ENCODE data around the gene ATRNL1. TPM values are rescaled to one million over a fixed set of nuclear protein-coding genes. Genes with fewer than 3 reads are reported as not detected.
"Not testable (repeated sequence)": the region's sequence is repeated elsewhere in the genome, so short reads cannot be mapped to it uniquely, and the experiment has no call there.

The ATRNL1 gene
- polyA plus RNA-seq, 3 donors: 20.2 to 26.7 (median 26.5) TPM

DNA sequence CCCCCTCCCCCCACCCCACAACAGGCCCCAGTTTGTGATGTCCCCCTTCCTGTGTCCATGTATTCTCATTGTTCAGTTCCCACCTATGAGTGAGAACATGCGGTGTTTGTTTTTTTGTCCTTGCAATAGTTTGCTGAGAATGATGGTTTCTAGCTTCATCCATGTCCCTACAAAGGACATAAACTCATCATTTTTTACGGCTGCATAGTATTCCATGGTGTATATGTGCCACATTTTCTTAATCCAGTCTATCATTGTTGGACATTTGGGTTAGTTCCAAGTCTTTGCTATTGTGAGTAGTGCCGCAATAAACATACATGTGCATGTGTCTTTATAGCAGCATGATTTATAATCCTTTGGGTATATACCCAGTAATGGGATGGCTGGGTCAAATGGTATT is 312.7 kb downstream of the ATRNL1 start:
- not testable (repeated sequence) for DNase-seq

DNA sequence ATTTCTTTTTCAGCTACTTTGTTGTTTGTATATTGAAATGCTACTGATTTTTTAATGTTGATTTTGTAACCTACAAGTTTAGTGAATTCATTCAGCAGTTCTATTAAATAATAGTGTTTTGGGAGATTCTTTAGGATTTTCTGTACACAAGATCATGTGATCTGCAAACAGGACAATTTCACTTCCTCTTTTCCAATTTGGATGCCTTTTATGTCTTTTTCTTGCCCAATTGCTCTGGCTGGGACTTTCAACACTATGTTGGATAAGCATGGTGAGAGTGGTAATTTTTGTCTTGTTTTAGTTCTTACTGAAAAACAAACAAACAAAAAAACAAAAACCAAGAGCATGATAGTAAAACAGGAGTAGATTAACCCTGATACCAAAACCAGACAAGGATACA is 316.2 kb downstream of the ATRNL1 start:
- DNase-seq: no peak

DNA sequence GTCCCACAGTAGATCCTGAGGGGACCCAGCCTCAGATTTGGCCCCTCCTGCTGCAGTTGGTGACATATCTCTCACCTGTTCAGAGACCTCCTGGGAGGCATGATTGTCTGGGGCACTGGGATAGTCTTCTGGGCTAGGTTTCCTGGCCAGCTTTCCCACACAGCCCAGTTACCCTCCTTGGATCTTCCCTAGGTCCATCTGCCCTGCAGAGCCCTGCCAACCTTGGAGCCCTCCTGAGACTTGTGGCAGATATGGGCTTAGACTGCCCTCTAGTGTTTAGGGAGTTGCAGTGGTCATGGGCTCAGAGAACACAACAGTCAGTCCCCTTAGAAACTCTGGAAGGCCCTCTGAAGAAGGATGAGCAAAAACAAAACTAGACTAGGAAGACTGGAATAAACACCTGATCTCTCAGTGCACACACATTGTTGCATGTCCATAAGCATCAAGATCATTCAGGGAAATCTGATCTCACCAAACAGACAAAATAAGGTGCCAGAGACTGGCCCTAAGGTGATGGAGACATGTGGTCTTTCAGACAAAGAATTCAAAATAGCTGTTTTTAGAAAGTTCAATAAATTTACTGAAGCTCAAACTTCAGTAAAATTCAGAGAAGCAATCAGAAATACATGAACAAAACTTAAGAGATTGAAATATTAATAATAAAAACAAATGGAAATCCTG is 324.6 kb downstream of the ATRNL1 start:
- no peak for DNase-seq

DNA sequence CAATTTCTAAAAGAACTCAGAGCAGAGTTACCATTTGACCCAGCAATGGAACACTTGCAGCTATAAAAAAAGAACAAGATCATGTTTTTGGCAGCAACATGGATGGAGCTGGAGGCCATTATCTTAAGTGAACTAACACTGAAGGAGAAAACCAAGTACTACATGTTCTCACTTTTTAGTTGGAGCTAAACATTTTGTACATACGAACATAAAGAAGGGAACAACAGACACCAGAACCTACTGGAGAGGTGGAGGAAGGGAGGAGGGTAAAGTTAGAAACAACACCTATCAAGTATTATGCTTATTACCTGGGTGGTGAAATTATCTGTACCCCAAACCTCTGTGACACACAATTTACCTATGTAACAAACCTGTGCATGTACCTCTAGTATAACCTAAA is 329.5 kb downstream of the ATRNL1 start:
- no peak for DNase-seq

DNA sequence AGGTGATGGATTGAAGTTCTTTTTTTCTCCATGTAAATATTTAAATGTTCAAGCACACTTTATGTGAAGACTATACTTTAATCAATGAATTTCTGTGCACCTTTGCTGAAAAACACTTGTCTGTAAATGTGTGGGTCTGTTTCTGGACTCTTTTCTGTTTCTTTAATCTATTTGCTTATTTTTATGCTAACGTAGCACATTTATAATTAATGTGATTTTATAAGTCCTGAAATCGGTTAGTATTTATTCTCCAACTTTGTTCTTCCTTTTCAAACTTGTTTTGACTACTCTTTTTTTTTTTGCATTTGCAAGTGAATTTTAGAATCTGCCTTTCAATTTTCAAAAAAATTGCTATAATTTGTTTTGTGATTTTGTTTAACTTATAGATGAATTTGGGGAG is 334.4 kb downstream of the ATRNL1 start:
- no peak for DNase-seq

DNA sequence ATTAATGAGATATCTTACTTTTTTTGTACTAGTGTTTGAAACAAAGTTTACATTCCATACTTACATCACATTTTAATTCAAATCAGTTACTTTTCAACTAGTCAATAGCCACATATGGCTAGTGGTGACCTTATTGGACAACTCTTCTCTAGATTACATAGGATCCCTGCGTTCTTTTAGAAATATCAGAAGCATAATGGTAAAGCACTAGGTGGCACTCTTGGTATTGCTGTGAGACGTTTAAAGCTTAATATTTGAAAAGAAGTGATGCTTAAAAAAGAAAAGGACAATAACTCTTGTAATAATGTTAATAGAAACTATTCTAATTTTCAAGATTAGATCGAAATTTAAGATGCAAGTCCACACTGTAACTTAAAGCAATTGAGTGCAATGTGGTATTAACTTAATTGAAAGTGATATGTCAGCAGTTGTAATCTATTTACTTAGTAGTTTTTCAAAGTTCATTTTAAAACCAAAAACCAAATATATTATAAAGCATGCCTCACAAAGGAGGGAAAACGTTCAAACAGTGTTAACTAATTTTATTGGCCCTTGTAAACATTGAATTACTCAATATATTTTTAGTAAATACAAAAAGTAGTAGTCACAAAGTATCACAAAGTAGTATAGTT is 339.1 kb downstream of the ATRNL1 start:
- peak; percentile 11 for DNase-seq

DNA sequence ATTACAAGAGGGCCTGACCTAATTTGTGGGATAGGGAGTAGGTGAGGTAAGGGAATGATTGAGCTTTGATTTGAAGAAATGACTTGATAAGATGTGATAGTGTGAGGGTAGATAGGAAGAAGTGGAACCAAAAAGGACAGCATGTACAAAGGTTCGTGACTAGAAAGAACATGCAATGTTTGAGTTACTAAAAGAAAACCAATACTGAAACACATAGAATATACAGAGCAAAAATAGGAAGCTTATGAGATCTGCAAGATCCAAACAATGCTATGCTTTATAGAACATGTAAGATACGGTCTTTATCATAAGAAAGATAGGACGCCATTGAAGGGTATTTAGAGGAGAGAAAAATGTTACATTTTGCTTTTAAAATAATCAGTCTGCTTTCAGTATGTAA is 343.8 kb downstream of the ATRNL1 start:
- DNase-seq: no peak

DNA sequence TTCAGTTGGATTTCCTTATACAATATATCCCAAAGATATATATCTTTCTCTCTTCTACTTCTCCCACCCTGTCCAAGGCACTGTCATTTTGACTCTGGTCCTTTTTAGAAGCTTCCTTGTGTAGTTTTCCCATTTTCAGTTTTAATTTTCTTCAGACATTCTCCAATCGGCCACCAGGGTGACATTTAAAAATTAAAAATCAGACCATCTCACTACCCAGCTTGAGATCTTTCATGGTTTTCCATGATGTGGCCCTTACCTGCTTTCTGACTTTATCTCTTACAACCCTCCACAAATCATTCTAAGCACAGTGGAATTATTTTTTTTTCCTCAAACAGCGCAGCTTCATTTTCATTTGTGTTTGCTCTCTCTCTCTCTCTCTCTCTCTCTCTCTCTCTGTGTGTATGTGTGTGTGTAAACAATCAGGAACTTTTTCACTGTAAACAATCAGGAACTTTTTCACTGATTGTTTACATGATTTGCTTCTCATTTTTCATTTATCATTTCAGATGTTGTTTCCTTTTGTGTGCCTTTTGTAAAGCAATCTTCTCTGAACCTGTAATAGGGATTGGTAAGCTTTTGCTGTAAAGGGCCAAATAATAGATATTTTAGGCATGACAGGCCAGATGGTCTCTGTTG is 348.9 kb downstream of the ATRNL1 start:
- DNase-seq: no peak

DNA sequence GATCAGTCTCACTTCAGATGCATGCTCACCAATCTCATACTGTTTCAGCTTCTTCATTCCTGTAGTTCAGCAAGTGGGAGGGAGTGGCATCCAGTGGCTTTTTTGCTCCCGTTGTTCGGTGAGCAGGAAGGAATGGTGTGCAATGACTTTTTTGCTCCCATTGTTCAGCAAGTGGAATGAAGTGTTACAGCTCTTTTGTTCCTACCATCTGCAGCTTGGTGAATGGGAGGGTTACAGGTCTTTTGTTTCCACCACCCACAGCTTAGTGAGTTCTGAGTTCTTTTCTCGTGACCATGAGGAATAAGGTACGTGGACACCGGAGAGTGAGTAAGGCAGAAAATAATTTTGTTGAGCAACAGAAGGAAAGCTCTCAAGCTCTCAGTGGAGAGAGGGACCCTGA is 363.6 kb downstream of the ATRNL1 start:
- DNase-seq: no peak

DNA sequence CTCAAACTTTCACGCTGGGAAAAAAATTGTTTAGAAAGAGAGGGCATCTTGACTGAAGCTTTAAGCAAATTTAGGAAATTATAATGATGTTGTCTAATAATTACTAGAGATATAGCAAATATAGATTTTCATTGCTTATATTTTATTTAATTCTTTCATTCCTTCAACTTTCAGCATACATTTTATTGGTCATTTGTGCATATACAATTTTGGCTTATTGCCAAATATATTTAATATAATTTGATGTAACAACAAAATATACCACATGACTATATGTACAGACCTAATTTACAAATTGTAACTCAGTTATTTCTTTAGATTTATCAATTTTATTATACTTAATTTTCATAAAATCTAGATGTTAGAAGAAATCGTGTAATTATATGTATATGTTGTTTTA is 390.1 kb downstream of the ATRNL1 start:
- no peak for DNase-seq

DNA sequence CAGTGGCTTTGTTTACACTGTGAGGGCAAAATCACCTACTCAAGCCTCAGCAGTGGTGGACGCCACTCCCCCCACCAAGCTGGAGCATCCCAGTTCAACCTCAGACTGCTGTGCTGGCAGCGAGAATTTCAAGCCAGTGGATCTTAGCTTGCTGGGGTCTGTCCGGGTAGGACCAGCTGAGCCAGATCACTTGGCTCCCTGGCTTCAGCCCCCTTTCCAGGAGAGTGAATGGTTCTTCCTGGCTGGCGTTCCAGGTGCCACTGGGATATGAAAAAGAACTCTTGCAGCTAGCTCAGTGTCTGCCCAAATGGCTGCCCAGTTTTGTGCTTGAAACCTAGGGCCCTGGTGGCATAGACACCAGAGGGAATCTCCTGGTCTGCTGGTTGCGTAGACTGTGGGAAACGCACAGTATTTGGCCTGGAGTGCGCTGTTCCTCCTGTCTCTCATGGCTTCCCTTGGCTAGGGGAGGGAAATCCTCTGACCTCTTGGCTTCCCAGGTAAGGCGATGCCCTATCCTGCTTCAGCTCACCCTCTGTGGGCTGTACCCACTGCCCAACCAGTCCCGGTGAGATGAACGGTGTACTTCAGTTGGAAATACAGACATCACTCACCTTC is 398.5 kb downstream of the ATRNL1 start:
- DNase-seq: no peak

DNA sequence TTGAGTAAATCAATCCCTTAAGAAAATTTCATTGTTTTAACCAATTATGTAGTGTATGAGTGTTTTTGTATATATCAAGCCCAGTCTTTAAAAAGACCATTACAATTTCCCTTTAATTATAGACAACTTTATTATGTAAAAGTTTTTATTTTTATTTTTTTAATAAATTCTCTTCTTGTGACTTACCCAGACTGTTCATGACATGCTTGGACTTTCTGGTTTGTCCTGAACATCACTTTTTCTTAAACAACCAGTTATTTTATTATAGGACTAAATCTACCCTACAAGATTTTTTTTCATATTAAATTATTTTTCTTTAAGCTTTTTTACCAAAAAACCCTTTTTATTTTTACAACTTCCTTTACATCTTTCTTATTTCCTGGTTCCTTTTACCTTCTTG is 410.4 kb downstream of the ATRNL1 start:
- no peak for DNase-seq

DNA sequence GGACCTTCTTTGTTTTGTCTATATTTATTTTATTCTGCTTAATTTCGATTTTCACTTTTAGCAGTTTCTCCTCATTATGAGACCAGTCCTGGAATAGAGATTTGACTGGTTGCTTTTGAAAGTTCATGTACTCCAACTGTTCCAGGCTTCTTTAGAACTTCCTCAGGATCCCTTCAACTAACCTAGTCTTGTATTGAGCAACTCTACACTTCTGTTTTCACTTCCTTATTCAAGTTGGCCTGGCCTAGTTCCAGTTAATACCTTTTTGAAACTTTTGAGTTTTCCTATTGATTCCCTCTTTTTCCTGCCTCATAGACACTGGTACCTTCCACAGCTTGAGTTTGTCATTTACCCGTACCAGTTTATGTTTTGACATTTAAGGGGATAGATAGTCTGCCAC is 421.7 kb downstream of the ATRNL1 start:
- no peak for DNase-seq

DNA sequence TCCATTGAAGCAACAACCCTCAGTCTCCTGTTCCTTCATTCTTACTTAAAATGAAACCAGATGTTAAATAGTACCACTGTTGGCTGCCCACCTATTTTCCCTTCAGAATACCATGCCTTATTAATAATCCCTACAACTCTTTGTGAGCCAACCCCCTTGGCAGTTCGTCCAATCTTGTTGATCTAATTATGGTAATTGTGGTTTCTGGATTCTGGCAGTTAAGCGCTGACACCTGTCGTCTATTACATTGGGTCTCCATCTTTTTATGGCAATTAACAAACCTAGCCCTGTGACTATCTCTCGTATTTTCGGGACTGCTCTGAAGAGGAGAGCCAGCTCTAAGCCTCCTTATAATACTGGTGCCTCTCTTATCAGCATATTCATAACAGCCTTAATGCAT is 432.0 kb downstream of the ATRNL1 start:
- no peak for DNase-seq

DNA sequence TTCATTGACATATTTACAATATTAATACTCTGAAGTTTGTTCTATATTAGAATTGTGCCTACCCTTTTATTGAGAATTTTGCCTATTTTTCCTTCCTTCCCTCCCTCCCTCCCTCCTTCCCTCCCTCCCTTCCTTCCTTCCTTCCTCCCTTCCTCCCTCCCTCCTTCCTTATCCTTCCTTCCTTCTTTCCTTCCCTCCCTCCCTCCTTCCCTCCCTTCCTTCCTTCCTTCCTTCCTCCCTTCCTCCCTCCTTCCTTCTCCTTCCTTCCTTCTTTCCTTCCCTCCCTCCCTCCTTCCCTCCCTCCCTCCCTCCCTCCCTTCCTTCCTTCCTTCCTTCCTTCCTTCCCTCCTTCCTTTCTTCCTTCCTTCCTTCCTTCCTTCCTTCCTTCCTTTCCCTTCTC is 434.5 kb downstream of the ATRNL1 start:
- DNase-seq: not testable (repeated sequence)

DNA sequence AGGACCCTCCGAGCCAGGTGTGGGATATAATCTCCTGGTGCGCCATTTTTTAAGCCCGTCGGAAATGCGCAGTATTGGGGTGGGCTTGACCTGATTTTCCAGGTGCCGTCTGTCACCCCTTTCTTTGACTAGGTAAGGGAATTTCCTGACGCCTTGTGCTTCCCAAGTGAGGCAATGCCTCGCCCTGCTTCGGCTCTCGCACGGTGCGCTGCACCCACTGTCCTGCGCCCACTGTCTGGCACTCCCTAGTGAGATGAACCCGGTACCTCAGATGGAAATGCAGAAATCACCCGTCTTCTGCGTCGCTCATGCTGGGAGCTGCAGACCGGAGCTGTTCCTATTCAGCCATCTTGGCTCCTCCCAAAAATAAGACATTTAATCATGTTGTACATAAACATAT is 443.2 kb downstream of the ATRNL1 start:
- DNase-seq: not testable (repeated sequence)

DNA sequence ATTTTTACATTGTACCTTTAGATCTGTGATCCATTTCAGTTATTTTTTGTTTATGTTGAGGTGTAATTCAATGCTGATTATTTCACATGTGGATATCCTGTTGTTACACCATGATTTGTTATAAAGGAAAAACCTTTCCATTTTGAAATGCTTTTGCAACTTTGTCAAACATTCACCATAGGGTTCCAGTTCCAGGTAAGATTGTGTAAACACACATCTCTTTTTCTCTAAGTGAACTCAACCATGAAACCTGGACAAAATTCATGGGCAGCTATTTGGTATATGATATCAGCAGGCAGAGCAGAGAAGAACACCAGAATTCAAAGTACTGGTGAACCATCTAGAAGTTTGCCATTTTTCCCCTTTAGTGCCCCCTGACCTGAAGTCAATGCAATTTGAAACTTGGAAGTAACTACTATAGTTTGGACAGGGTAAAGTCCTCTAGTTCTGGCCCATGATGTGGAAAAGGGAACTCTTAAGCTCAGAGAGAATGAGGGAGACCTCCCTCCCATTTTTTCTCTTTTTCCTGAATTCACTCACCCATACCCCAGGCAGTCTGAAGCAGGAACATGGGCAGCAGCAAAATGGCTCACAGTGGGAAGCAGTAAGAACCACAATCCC is 446.1 kb downstream of the ATRNL1 start:
- no peak for DNase-seq

DNA sequence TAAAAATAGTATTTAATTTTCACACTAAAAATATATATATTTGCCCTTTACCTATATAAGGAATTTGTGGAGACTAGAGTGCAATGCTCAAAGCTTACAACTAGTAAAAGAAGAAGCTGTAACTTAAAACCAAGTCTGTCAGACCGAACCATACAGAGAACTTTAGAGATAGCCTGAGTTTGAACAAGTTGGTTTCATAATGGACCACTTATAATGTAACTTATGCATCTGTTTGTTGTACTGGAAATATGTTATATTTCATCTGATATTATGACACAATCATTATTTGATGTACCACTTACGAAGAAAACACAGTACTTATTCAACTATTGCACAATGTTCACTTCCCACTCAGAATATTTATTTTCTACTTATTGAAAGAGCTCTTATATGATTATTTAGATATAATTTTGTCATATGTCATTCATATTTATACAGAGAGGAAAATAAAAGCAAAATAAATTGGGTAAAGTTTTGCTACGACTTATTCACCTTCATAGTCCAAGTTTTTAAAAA is 462.8 kb downstream of the ATRNL1 start:
- no peak for DNase-seq

DNA sequence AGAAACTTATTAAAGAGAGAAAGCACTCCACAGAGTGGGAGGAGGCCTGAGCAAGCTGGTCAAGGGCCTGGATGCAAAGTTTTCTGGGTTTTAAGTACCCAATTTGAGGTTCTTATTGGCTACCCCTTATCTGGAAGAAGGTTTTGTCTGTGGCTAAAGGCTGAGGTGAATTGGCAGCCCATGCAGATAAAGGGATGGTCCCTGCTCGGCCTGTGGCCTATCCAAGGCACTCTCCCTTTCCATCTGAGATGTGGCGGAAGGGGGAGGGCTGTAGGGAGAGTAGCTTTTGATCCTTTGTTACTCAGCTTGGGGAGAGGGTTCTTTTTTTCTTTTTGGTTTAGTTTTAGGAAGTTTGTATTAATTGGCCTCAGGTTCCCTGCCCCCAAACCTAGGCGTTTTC is 465.1 kb downstream of the ATRNL1 start:
- DNase-seq: no peak

DNA sequence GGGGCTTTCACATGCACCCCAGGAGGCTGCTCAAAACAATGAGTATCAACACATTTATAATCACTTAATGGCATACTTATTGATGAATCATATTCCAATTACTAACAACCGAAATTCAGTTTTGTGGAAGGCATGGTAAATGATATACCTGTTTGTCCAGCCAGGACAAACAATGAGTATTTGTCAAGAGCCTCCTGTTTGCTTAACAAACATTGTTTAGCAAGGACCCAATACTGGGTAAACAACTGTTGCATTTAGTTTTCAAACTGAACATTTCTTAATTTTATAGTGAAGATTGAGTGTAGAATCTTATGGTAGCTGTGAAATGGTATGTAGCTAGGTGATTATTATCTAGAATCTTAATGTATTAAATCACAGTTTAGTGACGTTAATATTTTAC is 473.7 kb downstream of the ATRNL1 start:
- no peak for DNase-seq

DNA sequence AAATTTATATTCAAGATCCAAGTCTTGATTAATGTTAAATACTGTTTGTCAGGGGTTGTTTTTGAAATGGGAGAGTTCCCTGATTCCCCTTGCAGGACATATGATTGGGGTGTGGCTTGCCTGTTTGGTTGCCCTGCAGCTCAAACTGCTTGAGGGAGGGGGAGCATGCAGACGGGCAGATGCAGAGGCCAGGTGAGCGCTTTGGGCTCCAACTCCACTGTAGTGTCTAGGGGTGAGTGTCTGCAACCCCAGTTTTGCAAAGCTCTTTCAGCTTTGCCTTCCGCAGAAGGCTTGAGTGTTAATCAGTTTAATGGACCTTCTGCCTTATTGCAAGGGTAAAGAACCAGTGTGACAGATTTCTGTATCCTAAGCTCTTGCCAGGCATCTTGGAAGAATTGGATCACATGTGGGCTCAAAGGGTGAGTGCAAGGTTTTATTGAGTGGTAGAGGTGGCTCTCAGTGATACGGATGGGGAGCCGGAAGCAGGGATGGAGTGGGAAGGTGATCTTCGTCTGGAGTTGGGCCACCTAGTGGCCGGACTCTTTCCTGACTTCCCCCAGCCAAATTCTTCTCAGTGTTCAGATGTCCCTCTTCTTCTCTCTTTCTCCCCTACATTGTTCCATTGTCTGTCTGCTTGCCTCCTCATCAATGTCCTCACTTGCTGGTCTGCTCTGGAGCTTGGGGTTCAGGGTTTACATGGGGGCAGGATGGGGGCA is 479.7 kb downstream of the ATRNL1 start:
- DNase-seq: no peak

DNA sequence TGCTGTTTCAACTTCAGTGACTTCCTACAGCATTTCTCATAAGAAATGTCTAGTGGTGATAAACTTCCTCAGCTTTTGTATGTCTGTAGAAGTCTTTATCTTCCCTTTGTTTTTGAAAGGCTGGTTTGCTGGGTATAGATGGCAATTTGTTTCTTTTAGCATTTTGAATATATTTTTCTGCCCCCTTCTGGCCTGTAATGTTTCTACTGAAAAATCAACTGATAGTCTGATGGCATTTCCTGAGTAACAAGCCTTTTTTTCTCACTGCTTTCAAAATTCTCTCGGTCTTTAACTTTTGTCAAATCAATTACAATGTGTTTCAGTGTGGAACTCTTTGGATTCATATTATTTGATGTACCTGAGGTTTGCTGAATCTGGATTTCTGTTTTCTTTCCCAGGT is 487.1 kb downstream of the ATRNL1 start:
- DNase-seq: no peak
